NT2/D1 (cell line): ENCODE data around the gene SORCS3.

Source experiments
- YY1 ChIP-seq: IDR thresholded peaks from 2 replicates; pipeline ENCODE4 v1.6.1; 2011; ENCODE audit not compliant: insufficient read length, insufficient read depth
- ZNF274 ChIP-seq: IDR thresholded peaks from 2 replicates; pipeline ENCODE4 v1.6.1; 2011; ENCODE audit warnings: mild to moderate bottlenecking, low read depth, low read length

DNA sequence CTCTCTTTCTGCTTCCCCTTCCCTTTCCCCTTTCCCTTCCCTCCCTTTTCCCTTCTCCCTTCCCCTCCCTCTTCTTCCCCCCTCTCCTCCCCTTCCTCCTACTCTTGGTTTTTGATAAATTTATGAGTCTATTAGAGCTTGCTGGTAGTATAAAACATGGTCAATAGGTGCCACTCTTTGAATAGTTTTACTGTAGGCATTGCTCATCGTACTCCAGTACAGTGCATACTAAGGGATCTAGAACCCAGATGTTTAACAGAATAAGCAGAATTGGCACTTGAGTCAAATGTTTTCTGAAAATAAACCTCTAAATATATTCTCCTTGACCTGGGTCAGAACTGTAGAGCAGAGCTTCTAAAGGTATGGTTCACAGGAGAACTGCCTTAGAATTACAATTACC lies 126.7 kb downstream of the SORCS3 start:
- TF ChIP-seq ZNF274 (no peak), YY1 (no peak)
